SIG-M5 treated with dmso at 0.1 percent for 504 hours (cell line): ENCODE results near the gene HDAC10.
"Not testable (repeated sequence)": the region's sequence is repeated elsewhere in the genome, so short reads cannot be mapped to it uniquely, and the experiment has no call there.

ENCODE experiments used
- DNase-seq: peaks from one replicate; lab custom pipeline; 2025; ENCODE audit not compliant: unreplicated experiment; lab: John Stamatoyannopoulos, UW

The HDAC10 gene

GRCh38 chr22:50205781-50206569 lies 45.1 kb downstream of the HDAC10 start:
- no peak for DNase-seq

- DNase-seq = not testable (repeated sequence)
Observed at GRCh38 chr22:50204998-50205397, 46.1 kb downstream of the HDAC10 start.

GRCh38 chr22:50204571-50204970 lies 46.5 kb downstream of the HDAC10 start:
- no peak for DNase-seq

GRCh38 chr22:50203288-50203687 lies 47.8 kb downstream of the HDAC10 start:
- DNase-seq = no peak

- no peak for DNase-seq
Observed at GRCh38 chr22:50202130-50202666, 48.9 kb downstream of the HDAC10 start.

- no peak for DNase-seq
Observed at GRCh38 chr22:50201191-50202129, 49.6 kb downstream of the HDAC10 start.

GRCh38 chr22:50200461-50201190 lies 50.4 kb downstream of the HDAC10 start, which contains the start of gene SELENOO:
Gene SELENOO, plus strand, starts transcription at chr22:50201011. Its CDS starts 26 bp downstream, at chr22:50201037.
- DNase-seq = peak; percentile 82

- no peak for DNase-seq
Observed at GRCh38 chr22:50199829-50200460, 51.1 kb downstream of the HDAC10 start.

GRCh38 chr22:50199251-50199721 lies 51.8 kb downstream of the HDAC10 start:
- DNase-seq = no peak

GRCh38 chr22:50198624-50199017 lies 52.4 kb downstream of the HDAC10 start:
- DNase-seq = no peak

- DNase-seq = no peak
Observed at GRCh38 chr22:50197856-50198623, 53.0 kb downstream of the HDAC10 start.

- no peak for DNase-seq
Observed at GRCh38 chr22:50197000-50197800, 53.9 kb downstream of the HDAC10 start.

GRCh38 chr22:50196256-50196655 lies 54.8 kb downstream of the HDAC10 start:
- no peak for DNase-seq
